Bronchial epithelial cell (primary cell): ENCODE data around the gene DUSP2. TPM values are rescaled to one million over a fixed set of nuclear protein-coding genes. Genes with fewer than 3 reads are reported as not detected.

ENCODE experiments used
- DNase-seq: peaks from one replicate; pipeline ENCODE4 v3.0.0-alpha.2; 2010; ENCODE audit warnings: low read depth
- FAIRE-seq: peaks from 2 replicates; lab custom pipeline; 2011; peaks lifted over from hg19 to GRCh38; lab: Jason Lieb, UNC
- H3K27me3 ChIP-seq: 2 replicates; pipeline ENCODE4 v1.5.1; 2011; ENCODE audit warnings: low read length; ENCODE audit not compliant: control insufficient read depth, insufficient read depth
- H3K36me3 ChIP-seq: 2 replicates; pipeline ENCODE4 v1.5.1; 2011; ENCODE audit warnings: low read length; ENCODE audit not compliant: control insufficient read depth, insufficient read depth
- H3K4me3 ChIP-seq: 2 replicates; pipeline ENCODE4 v1.5.1; 2011; ENCODE audit warnings: mild to moderate bottlenecking, low read depth, low read length, control low read depth
- CTCF ChIP-seq: IDR thresholded peaks from 2 replicates; pipeline ENCODE4 v1.5.1; 2011; ENCODE audit warnings: mild to moderate bottlenecking, moderate library complexity, low read length, control low read depth, inconsistent platforms; ENCODE audit not compliant: insufficient read depth, severe bottlenecking
- total RNA-seq: library from RNA; depleted of rRNA; stranded (reverse); fragments of >200 nt; gene quantifications from 2 replicates; pipeline ENCODE4 v1.2.1, GENCODE V29; 2014

The DUSP2 gene
- total RNA-seq, 1 donor from 2014 or later: 5.3 TPM

- no peak for TF ChIP-seq CTCF
- Histone ChIP-seq H3K27me3 (no peaks in the 10 kb centered on the region), H3K4me3 (no peak overlapping the region), H3K36me3 (no peaks in the 10 kb centered on the region)
- no peak for DNase-seq
- FAIRE-seq: no peak
Measured at GRCh38 chr2:96175951-96176350, 30.7 kb upstream of the DUSP2 start.

- Histone ChIP-seq H3K27me3 (no peaks in the 10 kb centered on the region), H3K36me3 (no peaks in the 10 kb centered on the region), H3K4me3 (no peak overlapping the region)
- peak; percentile 47 for DNase-seq
- no peak for FAIRE-seq
- peak; percentile 94 for TF ChIP-seq CTCF
Measured at GRCh38 chr2:96174251-96175144, 29.3 kb upstream of the DUSP2 start.

- no peak for FAIRE-seq
- Histone ChIP-seq H3K27me3 (no peaks in the 10 kb centered on the region), H3K4me3 (no peak overlapping the region), H3K36me3 (no peaks in the 10 kb centered on the region)
- no peak for DNase-seq
- TF ChIP-seq CTCF: no peak
Measured at GRCh38 chr2:96171831-96172230, 26.6 kb upstream of the DUSP2 start.

GRCh38 chr2:96170626-96171025, 25.4 kb upstream of the DUSP2 start:
- FAIRE-seq (no peak), DNase-seq (no peak)
- TF ChIP-seq CTCF: no peak
- no peak overlapping the region for H3K4me3 ChIP-seq
- H3K36me3 ChIP-seq: no peaks in the 10 kb centered on the region
- H3K27me3 ChIP-seq: no peaks in the 10 kb centered on the region

GRCh38 chr2:96169868-96170507, 24.7 kb upstream of the DUSP2 start:
- DNase-seq (no peak), FAIRE-seq (no peak)
- TF ChIP-seq CTCF: no peak
- Histone ChIP-seq H3K27me3 (no peaks in the 10 kb centered on the region), H3K36me3 (no peaks in the 10 kb centered on the region), H3K4me3 (no peak overlapping the region)
